RPMI8226 (cell line): ENCODE measurements around the gene OR10K2.
"Not testable (repeated sequence)": the region's sequence is repeated elsewhere in the genome, so short reads cannot be mapped to it uniquely, and the experiment has no call there.

Experiments
- DNase-seq: peaks from one replicate; pipeline ENCODE4 v3.0.0-alpha.2; 2015

Gene OR10K2, protein sequence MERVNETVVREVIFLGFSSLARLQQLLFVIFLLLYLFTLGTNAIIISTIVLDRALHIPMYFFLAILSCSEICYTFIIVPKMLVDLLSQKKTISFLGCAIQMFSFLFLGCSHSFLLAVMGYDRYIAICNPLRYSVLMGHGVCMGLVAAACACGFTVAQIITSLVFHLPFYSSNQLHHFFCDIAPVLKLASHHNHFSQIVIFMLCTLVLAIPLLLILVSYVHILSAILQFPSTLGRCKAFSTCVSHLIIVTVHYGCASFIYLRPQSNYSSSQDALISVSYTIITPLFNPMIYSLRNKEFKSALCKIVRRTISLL

GRCh38 chr1:158426137-158426536, at the start of gene OR10K2:
OR10K2 (minus strand) TSS chr1:158426237; CDS start chr1:158420866, 5,371 bp downstream.
- DNase-seq = no peak

DNA sequence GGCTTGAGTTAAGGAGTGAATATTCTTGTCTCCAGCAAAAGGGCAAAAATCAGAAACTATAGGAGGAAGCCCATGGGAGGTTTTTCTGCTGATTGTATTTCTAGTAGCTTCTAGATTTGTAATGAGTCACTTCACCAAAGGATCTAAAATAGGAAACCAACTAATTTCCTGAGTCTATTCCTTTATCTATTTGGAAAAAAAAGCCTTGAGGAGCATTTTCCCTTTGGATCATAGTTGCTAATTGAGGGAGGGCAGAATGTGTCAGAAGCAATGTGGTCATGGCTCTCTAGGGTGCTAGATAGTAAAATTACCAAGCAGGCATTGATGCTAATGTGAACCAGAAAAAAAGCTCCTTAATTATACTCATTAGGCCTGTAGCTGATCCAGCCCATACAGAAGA, 45.9 kb upstream of the OR10K2 start, which contains the start of gene OR10R2:
Gene OR10R2 (plus strand): TSS at position 301 of the 400 bp plus-strand sequence. CDS start 106 bp downstream, outside the sequence.
- DNase-seq = no peak

- no peak for DNase-seq
Measured at GRCh38 chr1:158461534-158461933, 35.5 kb upstream of the OR10K2 start, which contains the start of gene OR10K1. OR10K1 (plus strand) TSS chr1:158461834; CDS start chr1:158465562, 3,728 bp downstream.

GRCh38 chr1:158458263-158458662, 32.2 kb upstream of the OR10K2 start:
- no peak for DNase-seq

DNA sequence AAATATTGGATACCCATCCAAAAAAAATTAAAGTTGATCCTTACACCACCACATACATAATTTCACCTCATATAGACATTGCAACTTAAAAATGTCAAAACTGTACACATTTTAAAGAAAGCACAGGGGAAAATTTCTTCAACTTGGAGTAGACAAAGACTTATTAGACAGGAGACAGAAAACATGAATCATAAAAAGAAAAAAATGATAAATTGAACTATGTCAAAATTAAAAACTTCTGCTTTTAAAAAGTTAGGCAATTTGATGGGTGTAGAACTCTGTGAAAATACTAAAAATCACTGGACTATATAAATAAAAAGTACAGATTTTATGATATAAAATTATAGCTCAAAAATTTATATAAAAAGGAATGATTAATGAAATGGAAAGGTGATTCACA, 31.2 kb upstream of the OR10K2 start:
- DNase-seq = no peak

GRCh38 chr1:158454537-158454936, 28.5 kb upstream of the OR10K2 start:
- DNase-seq = no peak

DNA sequence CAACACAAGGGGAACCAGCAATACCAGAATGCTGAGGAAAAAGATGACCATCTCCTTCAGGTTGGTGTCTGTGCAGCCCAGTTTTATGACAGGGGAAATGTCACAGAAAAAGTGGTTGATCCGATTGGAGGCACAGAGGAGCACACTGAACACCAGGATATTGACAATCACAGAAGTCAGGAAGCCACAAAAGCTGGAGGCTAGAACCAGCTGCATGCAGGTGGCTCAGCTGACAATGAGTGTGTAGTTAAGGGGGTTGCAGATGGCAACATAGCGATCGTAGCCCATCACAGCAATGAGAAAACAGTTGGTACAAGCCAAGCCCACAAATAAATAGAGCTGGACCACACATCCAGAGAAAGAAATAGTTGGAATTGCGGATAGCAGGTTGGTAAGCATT, 19.3 kb upstream of the OR10K2 start:
- DNase-seq = no peak

GRCh38 chr1:158434741-158435140, 8.7 kb upstream of the OR10K2 start:
- no peak for DNase-seq

- not testable (repeated sequence) for DNase-seq
Measured at GRCh38 chr1:158430163-158430562, 4.1 kb upstream of the OR10K2 start.

- no peak for DNase-seq
Measured at GRCh38 chr1:158425027-158425426, 1.0 kb downstream of the OR10K2 start.

DNA sequence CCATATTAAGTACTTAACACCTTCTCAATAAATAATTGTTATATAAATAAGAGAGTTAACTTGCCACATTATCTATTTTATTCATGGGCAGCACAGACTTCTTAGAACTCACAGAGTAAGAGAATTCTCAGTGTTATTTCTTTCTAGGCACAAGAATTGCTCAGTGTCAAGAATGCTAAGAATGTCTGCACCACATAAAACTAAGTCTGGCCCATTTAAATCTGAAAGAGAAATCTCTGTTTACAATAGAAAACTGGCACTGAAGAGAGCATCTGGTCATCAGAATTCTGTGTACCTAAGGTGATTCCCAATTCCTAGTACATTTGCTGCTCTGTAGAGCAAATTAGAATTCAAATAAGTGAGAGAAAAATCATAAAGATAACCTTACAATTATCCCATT, 3.8 kb downstream of the OR10K2 start:
- DNase-seq = no peak

- DNase-seq = no peak
Measured at GRCh38 chr1:158417586-158417985, 8.5 kb downstream of the OR10K2 start.

GRCh38 chr1:158414651-158415345, 11.2 kb downstream of the OR10K2 start:
- no peak for DNase-seq

GRCh38 chr1:158407092-158407491, 18.9 kb downstream of the OR10K2 start:
- no peak for DNase-seq

GRCh38 chr1:158400871-158401270, 25.2 kb downstream of the OR10K2 start:
- no peak for DNase-seq

- DNase-seq = no peak
Measured at GRCh38 chr1:158398818-158399514, 27.1 kb downstream of the OR10K2 start, which contains the start of gene OR10T2. OR10T2 (minus strand) TSS chr1:158399466; CDS start chr1:158399466, 0 bp downstream.

- no peak for DNase-seq
Measured at GRCh38 chr1:158396646-158397045, 29.4 kb downstream of the OR10K2 start.

DNA sequence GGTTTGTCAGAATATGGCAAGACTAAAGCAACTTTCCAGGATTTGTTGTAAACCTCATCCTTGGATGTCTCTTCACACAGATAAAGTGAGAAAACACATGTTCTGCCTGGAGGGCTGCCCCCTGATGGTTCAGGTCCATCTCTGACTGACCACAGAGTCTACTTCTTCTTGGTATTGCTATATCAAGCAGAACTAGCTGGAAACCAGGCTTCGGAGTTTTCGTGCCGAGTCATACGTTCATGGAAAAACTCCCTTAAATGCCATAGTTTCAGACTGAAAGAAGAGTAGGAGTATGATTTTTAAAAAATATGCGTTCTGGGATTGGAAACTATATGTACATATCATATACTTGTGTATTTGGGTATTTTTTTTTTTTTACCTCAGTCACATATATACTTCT, 32.6 kb downstream of the OR10K2 start:
- DNase-seq = no peak

DNA sequence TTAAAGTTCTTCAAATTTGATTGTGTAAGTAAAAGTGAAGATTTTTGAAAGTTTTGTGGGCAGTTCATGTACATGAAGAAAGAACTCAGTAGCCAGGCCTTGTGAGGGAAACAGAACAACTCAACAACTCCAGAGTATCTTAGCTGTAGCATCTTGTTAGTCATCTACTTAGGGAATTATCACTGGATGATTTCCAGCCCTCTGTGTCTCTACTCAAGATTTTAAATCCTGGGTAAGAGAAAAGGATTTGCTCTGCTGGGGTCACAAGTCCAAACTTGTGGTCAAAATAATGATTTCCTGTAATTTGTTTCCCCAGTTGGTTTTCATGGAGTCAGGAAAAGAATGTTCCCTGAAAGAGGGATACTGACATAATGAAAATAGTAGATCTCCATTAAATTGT, 34.9 kb downstream of the OR10K2 start:
- no peak for DNase-seq

GRCh38 chr1:158390331-158390730, 35.7 kb downstream of the OR10K2 start:
- DNase-seq = no peak

GRCh38 chr1:158374860-158375259, 51.2 kb downstream of the OR10K2 start:
- no peak for DNase-seq

DNA sequence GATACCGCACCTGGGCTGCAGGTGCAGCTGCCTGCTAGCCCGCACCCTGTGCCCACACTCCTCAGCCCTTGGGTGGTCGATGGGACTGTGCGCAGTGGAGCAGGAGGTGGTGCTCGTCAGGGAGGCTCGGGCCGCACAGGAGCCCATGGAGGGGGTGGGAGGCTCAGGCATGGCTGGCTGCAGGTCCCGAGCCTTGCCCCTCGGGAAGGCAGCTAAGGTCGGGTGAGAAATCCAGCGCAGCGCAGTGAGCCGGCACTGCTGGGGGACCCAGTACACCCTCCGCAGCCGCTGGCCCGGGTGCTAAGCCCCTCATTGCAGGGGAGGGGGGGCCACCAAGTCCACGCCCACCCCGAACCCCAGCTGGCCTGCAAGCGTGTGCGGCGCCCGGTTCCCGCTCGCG, 51.9 kb downstream of the OR10K2 start:
- not testable (repeated sequence) for DNase-seq

DNA sequence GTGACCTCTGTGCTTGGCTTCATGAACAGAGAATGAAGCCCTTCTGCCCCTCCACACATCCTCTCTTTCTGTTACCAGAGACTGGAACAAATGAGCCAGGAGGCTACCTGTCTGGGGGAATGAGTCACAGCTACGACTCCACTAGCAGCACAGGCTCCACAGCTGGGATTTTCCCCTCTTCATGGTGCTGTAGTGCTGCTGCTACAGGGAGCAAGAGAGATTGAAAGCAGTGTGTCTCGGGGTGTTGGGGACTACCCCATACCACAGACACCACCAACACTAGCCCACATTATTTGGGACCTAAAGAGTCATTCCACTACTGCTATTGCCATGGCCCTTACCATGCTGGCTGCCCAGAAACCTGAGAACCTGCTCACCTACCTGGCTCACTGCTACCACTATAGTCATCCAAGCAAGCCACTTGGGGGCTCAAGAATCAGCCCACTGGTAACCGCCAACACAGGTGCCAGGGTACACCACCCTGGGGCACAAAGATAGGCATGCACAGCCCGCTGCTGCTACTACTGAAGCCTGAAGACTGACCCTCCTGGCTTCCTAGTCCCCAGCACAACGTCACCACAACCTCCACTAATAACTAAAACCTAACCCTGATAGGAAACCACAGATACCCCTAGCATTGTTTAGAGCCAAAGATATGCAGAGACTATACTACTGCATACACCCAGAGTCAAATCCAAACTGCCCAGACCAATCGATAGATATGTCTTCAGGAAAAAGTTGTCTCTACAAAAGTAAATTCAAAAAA, 54.7 kb downstream of the OR10K2 start:
- no peak for DNase-seq
